ENCODE results near the gene UPK3BL1.
"Not testable (repeated sequence)": the region's sequence is repeated elsewhere in the genome, so short reads cannot be mapped to it uniquely, and the experiment has no call there.

- TF ChIP-seq FOXK2 (IDR thresholded peaks at IDR 0.05); FOXA1 (IDR thresholded peaks at IDR 0.05); L3MBTL2 (conservative IDR thresholded peaks at IDR 0.05); TARDBP (IDR thresholded peaks at IDR 0.05); FOXM1 (IDR thresholded peaks at IDR 0.05; ENCODE audit: borderline replicate concordance); SUZ12 (IDR thresholded peaks at IDR 0.05); PKNOX1 (IDR thresholded peaks at IDR 0.05); HDGF (IDR thresholded peaks at IDR 0.05; ENCODE audit: borderline replicate concordance); ELF4 (IDR thresholded peaks at IDR 0.05): not testable (repeated sequence)
These were observed 31.4 kb downstream of the UPK3BL1 start for GRCh38 chr7:102611013-102611674.

All from HEK293T (cell line).